HG02885 (cell line): ENCODE results near the gene CACNA2D4.
A peak's percentile ranks its signal among the peaks of the same experiment; 100 is the strongest.

ENCODE experiments used
- ATAC-seq: cut with Tn5 transposase; IDR thresholded peaks from one replicate; pipeline ENCODE4 v1.9.1; 2021; ENCODE audit warnings: mild to moderate bottlenecking; ENCODE audit not compliant: unreplicated experiment, poor library complexity

Gene CACNA2D4

GRCh38 chr12:1807087-1807860 is 111.2 kb downstream of the CACNA2D4 start:
- ATAC-seq = no peak

- ATAC-seq = no peak
Measured at GRCh38 chr12:1806301-1807086, 112.0 kb downstream of the CACNA2D4 start.

- no peak for ATAC-seq
Measured at GRCh38 chr12:1805441-1806081, 112.9 kb downstream of the CACNA2D4 start.

GRCh38 chr12:1804545-1805332 is 113.7 kb downstream of the CACNA2D4 start:
- peak; percentile 88 for ATAC-seq

- no peak for ATAC-seq
Measured at GRCh38 chr12:1803736-1804135, 114.7 kb downstream of the CACNA2D4 start.

GRCh38 chr12:1801303-1801975 is 117.0 kb downstream of the CACNA2D4 start:
- ATAC-seq = no peak

- ATAC-seq = peak; percentile 38
Measured at GRCh38 chr12:1800401-1801302, 117.8 kb downstream of the CACNA2D4 start.

GRCh38 chr12:1799882-1800400 is 118.5 kb downstream of the CACNA2D4 start:
- ATAC-seq = no peak

GRCh38 chr12:1799051-1799881 is 119.2 kb downstream of the CACNA2D4 start:
- ATAC-seq = no peak

GRCh38 chr12:1798641-1799020 is 119.8 kb downstream of the CACNA2D4 start:
- no peak for ATAC-seq

- no peak for ATAC-seq
Measured at GRCh38 chr12:1797991-1798640, 120.3 kb downstream of the CACNA2D4 start.

- ATAC-seq = no peak
Measured at GRCh38 chr12:1797011-1797901, 121.2 kb downstream of the CACNA2D4 start.

GRCh38 chr12:1796515-1797010 is 121.9 kb downstream of the CACNA2D4 start:
- peak; percentile 10 for ATAC-seq

GRCh38 chr12:1795785-1796514 is 122.5 kb downstream of the CACNA2D4 start:
- ATAC-seq = peak; percentile 92

GRCh38 chr12:1795221-1795784 is 123.1 kb downstream of the CACNA2D4 start:
- ATAC-seq = no peak
